Vagina (tissue), 2 donors: ENCODE measurements around the gene ARMC3.

Source experiments
- POLR2AphosphoS5 ChIP-seq, 2 donors: sonication (generic); formaldehyde crosslinking; IDR thresholded peaks; one replicate each; pipeline ENCODE4 v1.9.0; 2017; ENCODE audit warnings: antibody characterized with exemption in 2 of 2, mild to moderate bottlenecking in 2 of 2, low read depth in 1 of 2; ENCODE audit not compliant: insufficient read depth in 1 of 2
- TF ChIP-seq, protein P1 (sequence below), 3 experiments: fragments of 450-650 bp in 2 of 3; fragments of 200-600 bp in 1 of 3; sonication (generic) in 1 of 3; IDR thresholded peaks; one replicate each; pipeline ENCODE4 v1.5.1; 2017 to 2019; ENCODE audit warnings: antibody characterized with exemption in 3 of 3, mild to moderate bottlenecking in 2 of 3, moderate library complexity in 2 of 3

DNA sequence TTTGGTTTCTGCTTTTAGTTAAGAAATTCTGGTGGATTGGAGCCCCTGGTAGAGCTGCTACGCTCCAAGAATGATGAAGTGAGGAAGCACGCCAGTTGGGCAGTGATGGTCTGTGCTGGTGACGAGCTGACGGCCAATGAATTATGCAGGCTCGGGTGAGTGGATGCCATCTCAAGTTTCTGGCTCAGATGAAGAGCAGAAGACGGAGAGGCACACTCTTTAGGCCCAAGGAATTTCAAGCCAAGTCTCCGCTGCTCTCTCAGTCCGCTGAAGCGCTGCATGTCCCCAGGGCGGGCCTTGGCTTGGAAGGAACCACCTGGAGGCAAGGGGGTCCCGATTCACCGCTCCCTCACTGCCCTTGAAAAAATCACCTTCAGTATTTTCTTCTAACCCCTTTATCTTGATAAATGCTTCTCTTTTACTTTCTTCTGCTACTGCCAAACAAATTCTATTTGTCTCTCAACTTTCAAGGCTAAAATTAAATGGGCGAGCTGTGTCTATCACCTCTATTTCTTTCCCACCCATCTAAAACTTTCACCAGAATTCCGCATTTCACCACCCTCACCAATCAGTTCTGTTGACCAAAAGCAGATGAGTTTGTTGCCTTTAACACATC lies 74.2 kb downstream of the ARMC3 start:
- TF ChIP-seq, protein P1, sequence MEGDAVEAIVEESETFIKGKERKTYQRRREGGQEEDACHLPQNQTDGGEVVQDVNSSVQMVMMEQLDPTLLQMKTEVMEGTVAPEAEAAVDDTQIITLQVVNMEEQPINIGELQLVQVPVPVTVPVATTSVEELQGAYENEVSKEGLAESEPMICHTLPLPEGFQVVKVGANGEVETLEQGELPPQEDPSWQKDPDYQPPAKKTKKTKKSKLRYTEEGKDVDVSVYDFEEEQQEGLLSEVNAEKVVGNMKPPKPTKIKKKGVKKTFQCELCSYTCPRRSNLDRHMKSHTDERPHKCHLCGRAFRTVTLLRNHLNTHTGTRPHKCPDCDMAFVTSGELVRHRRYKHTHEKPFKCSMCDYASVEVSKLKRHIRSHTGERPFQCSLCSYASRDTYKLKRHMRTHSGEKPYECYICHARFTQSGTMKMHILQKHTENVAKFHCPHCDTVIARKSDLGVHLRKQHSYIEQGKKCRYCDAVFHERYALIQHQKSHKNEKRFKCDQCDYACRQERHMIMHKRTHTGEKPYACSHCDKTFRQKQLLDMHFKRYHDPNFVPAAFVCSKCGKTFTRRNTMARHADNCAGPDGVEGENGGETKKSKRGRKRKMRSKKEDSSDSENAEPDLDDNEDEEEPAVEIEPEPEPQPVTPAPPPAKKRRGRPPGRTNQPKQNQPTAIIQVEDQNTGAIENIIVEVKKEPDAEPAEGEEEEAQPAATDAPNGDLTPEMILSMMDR (IDR thresholded peaks at IDR 0.05): no peak
- TF ChIP-seq POLR2AphosphoS5 (IDR thresholded peaks at IDR 0.05; ENCODE audit: insufficient read depth in 1 of 2, low read depth in 1 of 2): no peak
